Activated CD8-positive, alpha-beta memory T cell treated with anti-CD3 and anti-CD28 coated beads for 36 hours (primary cell): Measurements from ENCODE around the gene ANXA8. TPM values are rescaled to one million over a fixed set of nuclear protein-coding genes. Genes with fewer than 3 reads are reported as not detected.

Experiments used
- CTCF ChIA-PET: fragments of 350-600 bp; sonication (Branson Sonifier 250); formaldehyde crosslinking; loops from one replicate; lab custom pipeline; 2021; ENCODE audit warnings: antibody characterized with exemption; lab: Charles Lee
- POLR2A ChIA-PET: fragments of 350-600 bp; sonication (Branson Sonifier 250); formaldehyde crosslinking; loops from one replicate; lab custom pipeline; 2021; ENCODE audit warnings: antibody characterized with exemption; lab: Charles Lee
- total RNA-seq, 2 experiments: library from RNA; stranded (reverse); gene quantifications; one replicate each; pipeline ENCODE4 v1.2.3, GENCODE V29; 2021

The ANXA8 gene
- total RNA-seq, 2 experiments from 2014 or later: not detected

DNA sequence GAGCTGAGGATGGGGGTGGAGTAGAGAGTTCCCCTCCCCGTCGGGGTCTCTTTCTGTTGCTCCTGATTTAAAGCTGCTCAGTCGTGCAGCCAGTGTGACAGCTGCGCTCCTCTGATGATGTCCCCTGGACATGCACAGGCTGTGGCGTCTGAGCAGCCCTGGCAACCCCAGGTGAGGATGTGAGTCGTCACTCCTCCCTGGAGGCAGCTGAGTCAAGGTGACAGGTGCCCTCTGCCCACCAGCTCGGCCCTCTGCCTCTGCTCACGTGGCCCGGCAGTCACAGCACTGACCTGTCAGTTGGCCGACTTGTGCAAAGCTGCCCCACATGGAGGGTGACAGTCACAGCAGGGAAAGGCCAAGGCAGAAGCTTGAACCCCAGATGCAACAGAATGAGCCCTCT is 33.9 kb downstream of the ANXA8 start:
- CTCF ChIA-PET: no interaction called here
- POLR2A ChIA-PET: no interaction called here

- CTCF ChIA-PET: no interaction called here
Measured at GRCh38 chr10:47449102-47449978, 34.6 kb downstream of the ANXA8 start.

DNA sequence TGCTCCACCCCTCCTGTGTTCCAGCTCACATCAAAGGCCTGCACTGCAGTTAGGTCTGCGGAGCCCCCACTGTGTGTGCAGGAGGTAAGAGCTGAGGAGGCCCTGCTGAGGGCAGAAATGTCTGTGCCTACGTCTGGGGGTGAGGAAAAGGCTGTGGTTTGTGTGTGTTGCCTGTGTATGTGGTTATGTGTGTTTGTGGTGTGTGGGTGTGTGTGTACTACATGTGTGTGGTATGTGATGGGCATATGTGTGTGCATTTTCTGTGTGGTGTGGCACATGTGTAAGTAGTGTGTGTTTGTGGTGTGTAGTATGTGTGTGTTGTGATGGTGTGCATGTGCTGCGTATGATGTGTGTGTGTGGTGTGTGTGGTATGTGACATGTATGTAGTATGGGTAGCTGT is 36.2 kb downstream of the ANXA8 start:
- ChIA-PET POLR2A (no interaction called here), CTCF (no interaction called here)

More at GRCh38 chr10:47449102-47449978, 34.6 kb downstream of the ANXA8 start:
- POLR2A ChIA-PET: no interaction called here

GRCh38 chr10:47447209-47447608 is 36.7 kb downstream of the ANXA8 start:
- CTCF ChIA-PET: no interaction called here

GRCh38 chr10:47445720-47446119 is 38.2 kb downstream of the ANXA8 start:
- CTCF ChIA-PET: no interaction called here
- POLR2A ChIA-PET: no interaction called here

More at GRCh38 chr10:47447209-47447608, 36.7 kb downstream of the ANXA8 start:
- POLR2A ChIA-PET: no interaction called here

DNA sequence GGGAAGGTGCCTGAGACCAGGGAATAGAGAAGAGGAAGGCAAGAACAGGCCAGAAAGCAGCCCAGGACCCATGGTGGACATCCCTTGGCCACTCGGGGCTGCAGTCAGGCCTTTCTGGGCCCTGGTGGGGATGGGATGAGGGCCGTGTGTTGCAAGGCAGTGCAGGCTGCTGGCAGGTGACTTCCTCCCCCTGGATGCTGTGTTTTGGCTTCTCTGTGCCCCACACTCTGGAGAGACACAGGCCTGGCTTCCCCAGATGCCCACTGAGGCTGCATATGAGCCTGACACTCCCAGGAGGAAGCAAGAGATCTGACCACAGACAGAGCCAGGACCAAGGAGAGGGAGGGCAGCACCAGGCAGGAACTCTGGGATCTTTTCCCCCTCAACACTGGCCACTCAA is 39.9 kb downstream of the ANXA8 start:
- ChIA-PET POLR2A (no interaction called here), CTCF (no interaction called here)

- ChIA-PET CTCF (no interaction called here), POLR2A (no interaction called here)
Measured at GRCh38 chr10:47443145-47443544, 40.8 kb downstream of the ANXA8 start.

DNA sequence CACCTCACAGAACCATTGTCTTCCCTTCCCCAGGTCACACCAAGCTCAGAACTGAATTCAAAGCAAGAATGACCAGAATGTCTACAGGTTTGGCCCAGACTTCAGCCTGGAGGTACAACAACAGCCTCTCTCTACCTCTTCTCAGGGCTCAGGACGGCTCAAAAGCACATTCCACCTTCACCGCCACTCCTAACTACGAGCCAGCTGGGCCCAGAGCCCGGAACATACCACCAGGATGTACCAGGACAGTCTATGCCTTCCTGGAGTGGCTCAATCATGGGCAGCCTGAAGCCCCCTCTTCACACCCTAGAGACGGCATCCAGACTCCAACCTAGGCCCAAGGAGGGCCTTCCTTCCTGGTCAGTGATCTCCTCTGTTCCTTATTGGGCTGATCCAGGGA is 41.6 kb downstream of the ANXA8 start:
- ChIA-PET POLR2A (no interaction called here), CTCF (no interaction called here)

- CTCF ChIA-PET: no interaction called here
Measured at GRCh38 chr10:47441938-47442337, 42.0 kb downstream of the ANXA8 start.

GRCh38 chr10:47440207-47440606 is 43.7 kb downstream of the ANXA8 start:
- CTCF ChIA-PET: no interaction called here
- POLR2A ChIA-PET: no interaction called here

More at GRCh38 chr10:47441938-47442337, 42.0 kb downstream of the ANXA8 start:
- POLR2A ChIA-PET: no interaction called here

DNA sequence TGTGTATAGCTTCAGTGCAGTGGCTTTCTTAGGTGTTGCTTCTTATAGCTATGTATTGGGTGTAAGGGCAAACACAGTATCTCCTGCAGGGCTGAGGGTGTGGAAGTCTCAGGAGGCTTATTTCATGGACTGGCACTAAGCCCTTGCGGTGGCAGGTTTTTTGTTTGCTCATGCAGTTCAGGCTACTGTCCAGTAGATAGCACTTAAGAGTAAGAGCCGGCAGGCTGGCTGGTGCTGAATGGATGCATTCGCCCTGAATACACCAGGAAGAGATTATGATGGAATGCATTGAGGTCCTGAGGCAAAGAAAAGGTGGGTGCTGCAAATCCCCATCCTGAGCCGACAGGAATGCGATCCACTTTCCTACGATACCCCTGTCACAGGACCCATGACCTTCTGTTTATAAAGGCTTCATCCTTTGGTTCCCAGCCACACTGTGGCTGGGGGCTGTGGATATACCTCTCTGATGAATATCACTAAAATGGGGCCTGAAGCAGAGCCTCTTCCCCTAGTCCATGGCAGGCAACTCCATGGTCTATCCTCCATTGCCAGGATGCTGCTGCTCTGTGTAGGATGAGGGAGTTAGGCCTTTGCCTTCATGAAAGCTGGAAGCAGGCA is 44.9 kb downstream of the ANXA8 start:
- ChIA-PET CTCF (interaction anchor here (1.4 kb wide), 1 partner anchor 21 kb away, joined by 3 read pairs; no protein-coding TSS in a partner anchor), POLR2A (no interaction called here)

DNA sequence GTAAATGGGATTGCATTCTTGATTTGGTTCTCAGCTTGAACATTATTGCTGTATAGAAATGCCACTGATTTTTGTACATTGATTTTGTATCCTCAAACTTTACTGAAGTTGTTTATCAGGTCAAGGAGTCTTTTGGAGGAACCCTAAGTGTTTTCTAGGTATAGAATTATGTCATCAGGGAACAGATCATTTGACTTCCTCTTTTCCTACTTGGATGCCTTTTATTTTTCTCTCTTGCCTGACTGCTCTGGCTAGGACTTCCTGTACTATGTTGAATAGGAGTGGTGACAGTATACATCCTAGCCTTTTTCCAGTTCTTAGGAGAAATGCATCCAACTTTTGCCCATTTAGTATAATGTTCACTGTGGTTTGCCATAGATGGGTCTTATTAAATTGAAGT is 48.8 kb downstream of the ANXA8 start:
- ChIA-PET CTCF (no interaction called here), POLR2A (no interaction called here)

DNA sequence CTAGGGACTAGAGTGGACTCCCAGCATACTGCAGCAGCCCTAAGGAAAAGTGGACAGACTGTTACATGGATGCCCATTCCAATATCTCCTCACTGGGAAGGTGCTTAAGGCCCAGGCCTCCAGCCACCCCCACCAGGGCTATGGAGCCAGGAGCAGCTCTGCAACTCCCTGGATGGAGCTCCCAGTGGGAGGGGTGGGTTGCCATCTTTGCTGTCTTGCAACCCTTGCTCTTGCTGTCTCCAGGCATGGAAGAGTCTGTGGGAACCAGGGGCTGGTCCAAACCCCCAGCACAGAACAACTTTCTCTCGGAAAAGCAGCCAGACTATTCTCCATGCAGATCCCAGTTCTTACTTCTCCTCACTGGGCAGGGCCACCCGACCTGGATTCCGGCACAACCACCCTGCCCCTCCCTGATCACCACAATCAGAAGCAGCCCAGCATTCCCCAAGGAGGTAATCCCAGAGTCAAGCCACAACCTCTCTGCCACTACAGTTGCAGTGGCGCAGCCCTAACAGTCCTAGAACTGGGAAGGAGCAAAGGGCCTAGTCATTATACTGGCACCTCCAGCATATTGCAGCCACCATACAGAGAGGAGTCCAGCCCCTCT is 58.0 kb downstream of the ANXA8 start:
- CTCF ChIA-PET: no interaction called here
- POLR2A ChIA-PET: no interaction called here

DNA sequence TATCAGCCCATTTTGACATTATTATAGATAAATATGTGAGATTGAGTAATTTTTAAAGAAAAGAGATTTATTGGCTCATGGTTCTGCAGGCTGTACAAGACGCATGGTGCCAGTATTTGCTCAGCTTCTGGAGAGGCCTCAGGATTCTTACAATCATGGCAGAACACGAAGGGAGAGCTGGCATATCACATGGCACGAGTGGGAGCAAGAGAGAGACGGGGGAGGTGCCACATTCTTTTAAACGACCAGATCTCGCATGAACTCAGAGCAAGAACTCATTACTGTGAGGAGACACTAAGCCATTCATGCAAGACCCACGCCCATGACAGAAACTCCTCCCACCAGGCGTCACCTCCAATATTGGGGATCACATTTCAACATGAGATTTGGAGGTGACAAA is 59.7 kb downstream of the ANXA8 start:
- ChIA-PET CTCF (no interaction called here), POLR2A (no interaction called here)

DNA sequence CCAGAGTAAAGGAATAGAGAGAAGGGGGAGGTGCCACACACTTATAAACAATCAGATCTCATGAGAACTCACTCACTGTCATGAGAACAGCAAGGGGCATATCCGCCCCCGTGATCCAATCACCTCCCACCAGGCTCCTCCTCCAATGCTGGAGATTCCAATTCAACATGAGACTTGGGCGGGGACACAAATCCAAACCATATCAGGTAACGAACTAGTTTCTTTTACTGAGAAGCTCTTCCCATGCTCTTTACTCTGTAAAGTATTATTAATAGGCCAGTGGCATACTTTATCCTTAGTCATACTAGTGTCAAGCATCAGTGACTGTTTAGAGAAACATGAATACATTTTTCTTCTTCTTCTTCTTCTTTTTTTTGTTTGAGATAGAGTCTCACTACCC is 60.4 kb downstream of the ANXA8 start:
- ChIA-PET CTCF (no interaction called here), POLR2A (no interaction called here)

GRCh38 chr10:47421057-47421952 is 62.6 kb downstream of the ANXA8 start:
- CTCF ChIA-PET: no interaction called here
- POLR2A ChIA-PET: no interaction called here

- ChIA-PET CTCF (no interaction called here), POLR2A (no interaction called here)
Measured at GRCh38 chr10:47420305-47421056, 63.4 kb downstream of the ANXA8 start.

DNA sequence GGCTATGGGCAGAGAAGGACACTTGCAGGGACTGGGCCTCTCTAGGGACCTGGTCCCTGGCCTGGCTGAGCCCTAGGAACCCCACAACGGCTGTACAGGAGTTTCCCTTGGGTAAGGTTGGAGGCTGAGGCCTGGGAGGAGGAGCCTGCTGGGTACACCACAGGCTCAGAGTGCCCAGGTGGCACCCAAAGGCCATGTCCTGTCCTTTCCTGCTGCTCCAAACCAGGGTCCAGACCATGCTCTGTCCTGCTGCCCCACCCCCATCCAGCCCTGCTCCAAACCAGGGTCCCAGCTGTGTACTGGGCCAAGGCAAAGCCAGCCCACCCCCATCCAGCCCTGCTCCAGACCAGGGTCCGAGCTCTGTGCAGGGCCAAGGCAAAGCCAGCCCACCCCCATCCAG is 64.5 kb downstream of the ANXA8 start:
- CTCF ChIA-PET: no interaction called here

GRCh38 chr10:47418966-47419365 is 64.9 kb downstream of the ANXA8 start:
- CTCF ChIA-PET: interaction anchor here (1.2 kb wide), 1 partner anchor 19 kb away, joined by 3 read pairs; no protein-coding TSS in a partner anchor
- POLR2A ChIA-PET: no interaction called here

More for the DNA sequence above, 64.5 kb downstream of the ANXA8 start:
- POLR2A ChIA-PET: no interaction called here
